HG02798 (cell line): ENCODE measurements around the gene LTBP1.
"Not testable (repeated sequence)": the region's sequence is repeated elsewhere in the genome, so short reads cannot be mapped to it uniquely, and the experiment has no call there.

Source experiments
- ATAC-seq: cut with Tn5 transposase; IDR thresholded peaks from one replicate; pipeline ENCODE4 v1.9.1; 2021; ENCODE audit warnings: mild to moderate bottlenecking; ENCODE audit not compliant: unreplicated experiment, poor library complexity

LTBP1 gene

DNA sequence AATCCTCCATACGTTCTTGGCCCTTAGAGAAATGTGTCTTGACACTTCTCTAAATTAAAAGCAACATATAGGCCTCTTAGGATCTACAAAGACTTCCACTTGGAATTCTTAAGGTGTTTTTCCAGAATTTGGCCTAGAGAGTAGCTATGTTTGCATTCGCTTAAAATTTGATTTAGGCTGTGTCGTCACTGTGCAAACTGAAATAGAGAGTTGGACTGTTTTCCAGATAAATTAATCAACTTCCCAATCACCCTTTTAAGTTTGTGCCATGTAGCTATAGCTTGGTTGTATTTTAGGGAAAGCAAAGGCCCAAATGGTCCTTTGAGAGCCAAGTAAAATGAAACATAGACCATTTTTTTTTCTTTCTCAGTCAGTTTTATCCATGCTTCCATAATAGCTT is 401.1 kb downstream of the LTBP1 start:
- ATAC-seq = no peak

DNA sequence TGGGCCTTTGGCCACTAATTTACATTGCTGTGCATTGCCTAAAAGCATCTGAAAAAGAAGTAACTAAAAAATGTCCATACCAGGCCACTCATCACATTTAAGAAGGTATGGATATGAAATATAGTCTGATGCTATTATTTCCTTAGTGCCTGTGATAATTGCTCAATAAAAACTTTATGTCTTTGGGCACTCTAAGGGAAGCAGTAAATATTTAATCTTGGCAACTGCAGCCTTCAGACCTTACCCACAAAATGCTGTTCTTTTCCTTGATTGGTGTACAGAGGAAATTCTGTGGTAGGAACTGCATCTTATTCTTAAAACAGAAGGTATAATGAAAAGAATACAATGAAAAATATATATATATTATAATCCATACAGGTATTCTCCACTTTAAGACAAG is 403.9 kb downstream of the LTBP1 start:
- no peak for ATAC-seq

DNA sequence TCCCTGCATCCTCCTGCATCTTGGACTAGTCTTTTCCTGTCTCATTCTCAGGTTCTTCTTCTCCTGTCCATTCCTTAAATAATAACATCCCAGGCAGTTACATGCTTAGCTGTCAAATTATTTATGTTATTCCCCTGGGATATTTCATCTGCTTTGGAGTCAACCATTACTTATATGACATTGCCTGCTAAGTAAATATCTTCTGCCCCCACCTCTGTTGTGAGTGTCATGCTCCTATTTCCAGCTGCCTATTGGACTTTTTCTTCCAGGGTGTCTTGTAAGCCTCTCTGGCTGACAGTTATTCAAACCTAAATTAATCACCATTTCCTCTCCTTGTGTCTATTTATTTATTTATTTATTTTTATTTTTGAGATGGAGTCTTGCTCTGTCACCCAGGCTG is 405.0 kb downstream of the LTBP1 start:
- ATAC-seq = no peak

DNA sequence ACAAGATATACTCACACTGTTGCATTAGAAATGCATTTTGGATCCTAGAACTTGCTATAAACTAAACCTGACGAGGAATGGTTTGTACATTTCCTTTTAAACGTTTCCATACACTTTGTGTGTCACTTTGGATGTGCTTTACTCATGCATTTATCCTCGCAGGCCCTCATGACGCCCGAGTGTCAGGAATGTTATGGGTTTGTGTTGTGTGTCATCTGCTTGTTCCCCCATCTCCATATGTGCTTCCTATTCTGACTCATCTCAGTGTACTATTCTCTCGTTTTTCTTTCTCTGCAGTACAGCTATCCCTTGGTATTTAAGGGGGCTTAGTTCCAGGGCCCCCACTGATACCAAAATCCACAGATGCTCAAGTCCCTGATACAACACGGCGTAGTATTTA is 408.2 kb downstream of the LTBP1 start:
- ATAC-seq = no peak

DNA sequence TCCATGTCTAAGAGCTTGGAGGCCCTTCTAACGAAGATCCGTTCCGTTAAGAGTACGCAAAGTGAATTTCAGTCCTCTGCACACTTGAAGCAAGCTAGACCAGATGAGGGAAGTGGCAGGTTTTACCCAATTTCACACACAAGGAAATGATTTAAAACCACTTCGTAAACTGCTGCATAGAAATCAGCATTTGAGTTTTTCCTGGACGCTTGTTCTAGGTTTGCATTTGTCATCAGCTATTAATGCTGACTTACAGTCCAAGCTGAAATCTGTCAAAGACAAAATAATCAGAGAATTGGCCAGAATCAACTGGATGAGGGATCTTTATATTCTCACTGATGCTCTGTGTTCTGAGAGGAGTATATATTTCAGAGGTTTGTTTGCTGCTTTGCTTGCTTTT is 412.1 kb downstream of the LTBP1 start:
- ATAC-seq = no peak

DNA sequence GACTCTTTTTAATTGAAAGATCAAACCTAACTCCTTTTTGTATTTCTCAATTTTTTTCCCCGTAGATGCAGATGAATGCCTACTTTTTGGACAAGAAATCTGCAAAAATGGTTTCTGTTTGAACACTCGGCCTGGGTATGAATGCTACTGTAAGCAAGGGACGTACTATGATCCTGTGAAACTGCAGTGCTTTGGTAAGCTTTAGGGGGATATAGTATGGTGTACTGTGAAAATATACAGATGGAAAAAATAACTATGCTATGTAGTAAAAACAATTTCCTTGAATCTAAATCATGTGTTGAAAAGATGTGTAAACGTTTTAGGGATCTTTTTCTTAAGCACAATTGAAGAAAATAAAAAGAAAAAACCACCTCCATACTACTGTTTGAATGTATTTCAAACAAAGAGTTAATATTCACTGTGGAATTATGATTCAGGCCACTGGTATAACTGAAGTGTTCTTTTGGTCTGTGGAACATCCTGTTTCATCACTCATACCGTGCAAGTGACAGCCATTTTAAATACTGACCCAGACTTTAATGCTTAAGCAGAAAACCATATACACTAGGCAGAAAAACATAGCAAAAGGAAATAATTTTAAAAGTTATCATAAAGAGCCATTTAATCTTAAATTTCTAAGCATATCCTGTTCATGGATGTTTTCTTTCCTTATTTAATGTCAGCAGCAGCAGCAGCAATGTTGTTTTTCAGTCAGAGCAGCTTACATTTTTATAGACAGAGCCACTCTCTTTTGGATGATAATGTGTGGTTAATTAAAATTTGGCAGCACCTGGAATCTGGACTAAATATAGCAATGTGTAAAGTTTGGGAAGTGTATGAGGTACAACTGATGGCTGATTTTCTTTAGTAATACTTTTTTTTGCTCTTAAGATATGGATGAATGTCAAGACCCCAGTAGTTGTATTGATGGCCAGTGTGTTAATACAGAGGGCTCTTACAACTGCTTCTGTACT is 416.9 kb downstream of the LTBP1 start:
- no peak for ATAC-seq

DNA sequence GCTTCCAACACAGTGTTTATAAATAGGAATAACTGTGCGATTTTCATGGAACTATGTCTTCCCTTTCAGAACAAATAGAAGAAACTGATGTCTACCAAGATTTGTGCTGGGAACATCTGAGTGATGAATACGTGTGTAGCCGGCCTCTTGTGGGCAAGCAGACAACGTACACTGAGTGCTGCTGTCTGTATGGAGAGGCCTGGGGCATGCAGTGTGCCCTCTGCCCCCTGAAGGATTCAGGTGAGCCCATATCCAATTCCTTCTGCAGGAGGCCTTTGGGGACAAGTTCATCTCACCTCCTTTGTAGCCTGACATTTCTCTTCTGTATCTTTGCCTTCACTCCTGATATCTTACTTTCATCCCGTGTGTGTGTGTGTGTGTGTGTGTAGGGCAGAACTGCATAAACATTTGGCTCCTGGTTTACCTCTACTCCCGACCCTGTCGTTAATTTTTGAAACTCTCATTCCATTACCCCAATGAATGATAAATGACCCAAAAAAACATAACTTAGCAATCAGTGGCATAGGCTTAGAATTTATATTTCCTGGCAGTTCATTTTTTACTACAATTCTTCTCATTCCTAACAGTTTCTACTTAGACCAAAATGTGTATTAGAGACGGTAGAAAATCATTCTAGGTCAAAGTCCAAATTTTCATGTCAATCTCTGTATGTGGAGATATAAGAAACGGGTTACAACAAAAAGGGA is 418.7 kb downstream of the LTBP1 start:
- ATAC-seq = no peak

DNA sequence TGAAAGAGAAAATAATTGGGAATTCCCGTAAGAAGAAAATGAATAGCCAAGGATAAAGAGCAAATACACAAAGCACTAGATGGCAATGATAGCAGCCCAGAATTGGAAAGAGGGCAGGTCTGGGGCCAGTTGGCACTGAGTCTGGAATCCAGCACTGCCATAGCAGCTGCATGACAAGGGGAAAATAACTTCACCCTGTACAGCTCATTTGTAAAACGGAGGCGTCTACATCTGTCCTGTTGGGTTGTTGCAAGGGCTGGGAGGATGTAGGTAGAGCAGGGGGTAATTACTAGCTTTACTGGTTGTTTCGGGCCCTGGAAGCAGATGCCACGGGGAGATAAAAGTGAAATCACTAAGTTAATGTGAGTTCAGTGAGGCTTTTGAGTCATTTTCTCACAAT is 419.7 kb downstream of the LTBP1 start:
- ATAC-seq = no peak

DNA sequence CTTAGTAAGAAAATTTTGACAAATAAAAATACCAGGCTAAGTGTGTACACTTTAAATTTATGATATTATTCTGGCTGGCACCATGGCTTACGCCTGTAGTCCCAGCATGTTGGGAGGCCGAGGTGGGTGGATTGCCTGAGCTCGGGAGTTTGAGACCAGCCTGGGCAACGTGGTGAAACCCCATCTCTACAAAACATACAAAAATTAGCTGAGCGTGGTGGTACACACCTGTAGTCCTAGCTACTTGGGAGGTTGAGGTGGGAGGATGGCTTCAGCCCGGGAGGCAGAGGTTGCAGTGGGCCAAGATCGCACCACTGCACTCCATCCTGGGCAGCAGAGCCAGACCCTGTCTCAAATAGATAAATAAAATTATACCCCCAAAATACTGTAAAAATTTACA is 421.8 kb downstream of the LTBP1 start:
- not testable (repeated sequence) for ATAC-seq

DNA sequence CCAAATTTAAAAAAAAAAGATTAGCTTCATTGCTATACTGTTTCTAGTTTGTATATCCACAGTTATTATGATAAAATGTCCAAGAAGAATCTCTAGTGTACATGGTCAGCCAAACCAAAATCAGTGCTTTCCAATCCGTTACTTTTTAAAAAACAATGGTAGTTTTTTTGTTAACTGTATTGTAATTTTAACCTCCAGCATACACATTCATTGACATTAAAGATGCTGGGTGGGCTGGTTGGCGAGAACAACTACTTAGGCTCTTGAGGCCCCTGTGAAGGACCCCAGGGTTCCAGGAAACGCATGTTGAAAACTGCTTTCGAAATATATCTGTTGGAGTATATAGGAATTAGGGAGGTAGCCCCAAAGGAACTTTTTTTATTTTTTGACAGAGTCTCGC is 422.4 kb downstream of the LTBP1 start:
- no peak for ATAC-seq

DNA sequence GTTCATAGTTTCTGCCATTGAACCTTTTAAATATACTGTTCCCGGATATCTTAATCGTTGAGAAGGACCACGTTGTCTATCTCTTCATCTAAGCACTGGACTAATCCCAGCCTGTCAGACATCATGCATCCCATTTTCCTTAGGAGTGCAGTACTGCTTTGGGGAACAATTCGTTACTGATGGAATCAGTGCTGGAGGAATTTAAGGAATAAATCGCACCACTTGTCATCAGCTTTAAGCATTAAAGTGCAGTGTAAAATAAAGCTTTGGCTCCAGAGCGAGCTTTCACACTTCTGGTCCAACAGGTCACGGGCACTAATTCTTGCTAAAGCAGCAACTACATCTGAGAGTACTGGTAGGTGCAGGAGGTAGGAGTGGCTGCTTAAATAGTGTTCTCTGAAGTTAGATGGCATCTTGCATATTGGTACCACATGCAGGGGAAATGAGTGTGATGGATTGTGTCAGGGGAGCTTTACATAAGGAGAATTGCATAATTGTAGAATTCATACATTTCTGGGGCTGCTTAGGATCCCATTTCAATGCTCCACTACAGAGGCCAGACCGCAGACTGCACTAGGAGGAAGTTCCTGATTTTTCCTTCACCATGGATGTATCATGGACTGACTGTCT is 424.0 kb downstream of the LTBP1 start:
- no peak for ATAC-seq

DNA sequence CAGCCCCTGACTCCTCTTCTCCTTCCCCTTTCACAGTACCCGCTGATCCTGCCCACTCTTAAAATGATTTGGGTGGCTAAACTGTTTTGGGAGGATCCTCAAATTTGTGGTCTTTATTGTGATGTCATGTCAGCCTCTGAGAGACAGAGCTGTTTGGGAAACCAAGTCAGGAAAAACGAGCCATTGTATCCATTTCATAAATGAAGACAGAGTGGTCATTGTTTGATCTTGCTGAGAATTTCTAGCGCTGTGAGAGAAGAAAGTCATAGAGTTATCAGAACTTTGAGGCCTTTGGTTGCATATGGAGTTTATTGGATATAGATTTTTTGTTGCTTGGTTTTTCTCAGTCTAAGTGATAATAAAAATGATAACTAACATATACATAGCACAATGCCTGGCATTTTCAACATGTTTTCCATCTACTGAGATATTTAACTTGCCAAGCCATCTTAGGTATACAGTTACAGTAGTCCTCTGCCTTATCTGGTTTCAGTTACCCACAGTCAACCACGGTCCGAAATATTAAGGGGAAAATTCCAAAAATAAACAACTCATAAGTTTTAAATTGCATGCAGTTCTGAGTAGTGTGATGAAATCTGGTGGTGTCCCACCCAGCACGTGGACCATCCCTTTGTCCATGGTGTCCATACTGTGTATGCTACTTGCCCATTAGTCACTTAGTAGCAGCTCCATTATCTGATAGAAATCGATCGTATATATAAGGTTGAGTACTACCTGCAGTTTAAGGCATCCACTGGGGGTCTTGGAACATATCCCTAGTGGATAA is 424.7 kb downstream of the LTBP1 start:
- no peak for ATAC-seq

DNA sequence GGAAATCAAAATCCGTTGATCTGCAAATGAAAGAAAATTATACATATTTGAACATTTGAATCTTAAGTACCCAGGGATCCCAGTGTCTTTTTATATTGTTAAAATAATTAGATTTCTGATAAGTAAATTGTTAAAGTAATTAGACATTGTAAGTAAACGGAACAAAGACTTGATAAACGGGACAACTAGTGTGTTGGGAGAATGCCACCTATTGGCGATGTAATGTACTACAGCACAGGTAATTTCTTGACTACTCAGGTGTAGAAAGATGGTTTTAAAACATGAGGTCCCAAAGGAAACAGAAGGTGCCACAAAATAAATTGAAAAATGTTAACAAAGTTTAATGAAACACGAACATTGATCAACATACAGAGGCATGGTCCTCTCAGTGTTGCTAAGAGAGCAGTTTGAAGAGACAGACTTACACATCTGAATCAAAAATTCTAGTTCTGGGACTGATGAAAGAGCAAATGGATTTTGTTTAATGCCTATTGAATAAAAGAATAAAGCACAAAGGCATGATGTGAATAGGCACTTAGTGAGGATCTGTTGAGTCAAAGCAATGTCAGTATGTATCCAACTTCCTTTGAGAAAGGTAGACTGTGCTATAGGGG is 426.3 kb downstream of the LTBP1 start:
- ATAC-seq = no peak

DNA sequence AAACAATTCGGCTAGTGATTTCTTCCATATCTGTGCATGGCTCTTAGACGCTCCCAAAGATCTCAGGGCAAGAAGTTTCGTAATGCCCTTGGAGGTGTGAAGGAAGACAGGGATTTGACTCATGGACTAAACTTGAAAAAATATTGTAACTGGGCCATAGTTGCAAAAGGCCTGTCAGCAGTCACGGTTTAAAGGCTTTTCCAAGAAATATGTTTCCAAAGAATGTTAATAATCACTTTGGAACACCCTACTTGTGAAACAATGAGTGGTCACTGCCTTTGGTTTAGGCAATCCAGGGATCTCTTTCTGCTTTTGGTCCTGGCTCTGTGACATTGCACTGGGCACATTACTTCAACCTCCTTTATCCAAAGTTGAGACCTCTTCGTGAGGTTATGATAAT is 427.2 kb downstream of the LTBP1 start:
- no peak for ATAC-seq

DNA sequence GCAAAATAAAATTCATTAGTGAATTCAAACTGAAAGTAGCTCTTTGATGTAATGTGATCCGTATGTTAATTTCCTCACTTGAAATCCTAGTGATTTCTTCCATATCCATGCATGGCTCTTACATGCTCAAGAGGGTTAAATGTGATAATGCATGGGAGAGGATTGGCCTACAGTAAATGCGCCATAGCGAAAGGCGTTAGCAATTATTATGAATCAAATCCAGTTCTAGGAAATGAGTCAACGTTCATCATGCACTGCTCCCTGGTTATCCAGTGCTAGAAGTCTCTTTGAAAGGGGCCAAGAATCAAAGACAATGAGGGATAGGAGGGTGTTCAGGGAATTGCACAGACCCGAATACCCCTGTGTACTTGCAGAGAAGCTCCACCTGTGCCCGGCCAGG is 428.3 kb downstream of the LTBP1 start:
- no peak for ATAC-seq

DNA sequence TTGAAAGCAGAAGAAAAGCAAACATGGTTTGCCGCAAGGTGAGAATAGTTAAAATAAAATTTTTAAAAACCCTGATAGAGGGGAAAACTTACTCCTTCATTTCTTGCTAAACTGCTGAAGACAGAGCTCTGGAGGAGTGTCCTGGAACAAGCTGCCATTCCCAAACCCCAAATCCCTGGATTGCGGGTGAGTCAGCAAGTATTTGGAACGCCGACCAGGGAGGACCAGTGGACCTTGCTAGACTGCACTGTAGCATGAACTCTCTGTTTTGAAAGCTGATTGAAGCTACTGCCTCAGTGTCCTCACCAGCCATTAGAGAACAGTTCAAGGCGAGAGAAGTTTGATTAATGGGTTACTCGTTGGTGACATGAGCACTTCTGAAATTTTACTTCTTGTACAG is 430.3 kb downstream of the LTBP1 start:
- ATAC-seq = no peak

DNA sequence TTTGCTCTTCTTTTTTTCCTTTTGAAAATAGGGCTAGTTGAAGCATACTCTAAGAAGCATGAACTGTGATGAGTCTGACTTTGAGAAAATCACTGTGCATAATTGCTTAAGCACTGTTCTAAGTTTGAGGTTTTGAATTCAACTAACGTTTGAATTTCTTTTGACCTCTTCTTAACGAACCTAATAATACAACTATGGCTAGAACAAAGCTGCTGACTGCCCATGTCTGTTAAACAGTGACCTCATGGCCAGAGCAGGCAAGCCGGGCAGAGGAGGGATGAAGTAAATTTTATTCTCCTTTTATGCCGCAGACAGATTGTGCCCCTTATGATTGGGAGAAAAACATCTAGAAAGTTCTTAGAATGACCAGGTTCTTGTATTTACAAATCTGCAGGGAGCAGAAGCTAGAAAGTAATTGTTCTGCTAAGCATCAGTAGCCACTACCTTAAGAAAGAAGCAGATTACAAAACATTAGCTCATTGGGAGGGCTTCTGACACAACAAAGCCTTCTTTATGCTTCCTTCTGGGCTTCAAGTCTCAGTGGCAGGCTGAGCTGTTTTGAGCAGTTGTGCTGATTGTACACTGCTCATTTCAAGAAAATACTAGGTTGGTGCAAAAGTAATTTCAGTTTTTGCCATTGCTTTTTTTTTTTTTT is 431.9 kb downstream of the LTBP1 start:
- no peak for ATAC-seq

DNA sequence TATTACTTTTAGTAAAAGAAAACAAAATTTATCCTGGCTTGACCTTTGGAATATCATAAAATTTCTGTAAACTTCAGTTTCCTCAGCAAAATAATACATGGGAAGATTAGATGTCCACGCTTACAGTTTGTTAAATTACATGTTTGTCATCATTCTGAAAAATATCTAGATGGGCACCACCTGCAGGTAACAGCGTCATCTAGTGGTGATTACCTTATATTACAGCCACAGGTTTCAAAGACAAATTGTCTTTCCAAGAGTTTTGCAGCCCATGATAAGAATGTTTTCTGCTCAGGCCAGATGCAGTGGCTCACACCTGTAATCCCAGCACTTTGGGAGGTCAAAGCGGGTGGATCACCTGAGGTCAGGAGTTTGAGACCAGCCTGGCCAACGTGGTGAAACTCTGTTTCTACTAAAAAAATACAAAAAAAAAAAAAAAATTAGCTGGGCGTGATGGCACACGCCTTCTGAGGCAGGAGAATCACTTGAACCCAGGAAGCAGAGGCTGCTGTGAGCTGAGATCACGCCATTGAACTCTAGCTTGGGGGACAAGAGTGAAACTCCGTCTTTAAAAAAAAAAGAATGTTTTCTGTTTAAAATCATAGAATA is 433.4 kb downstream of the LTBP1 start:
- ATAC-seq = no peak

DNA sequence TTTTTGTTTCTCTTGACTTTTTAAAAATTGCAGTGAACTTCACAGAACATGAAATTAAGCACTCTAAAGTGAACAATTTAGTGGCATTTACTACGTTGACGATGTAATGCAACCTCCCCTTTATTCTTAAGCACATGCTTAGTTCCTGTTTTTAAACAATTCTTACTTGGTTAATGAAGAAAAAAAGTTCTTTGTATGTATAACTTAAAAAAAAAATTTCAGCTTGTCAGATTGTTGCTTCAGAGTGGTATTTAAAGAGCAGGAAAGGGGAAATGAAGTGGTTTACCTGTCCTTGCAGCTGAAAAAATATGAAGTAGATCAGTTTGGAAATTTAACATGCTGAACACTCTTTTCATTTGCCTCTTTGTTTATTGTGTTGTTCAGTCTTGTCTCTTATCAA is 434.0 kb downstream of the LTBP1 start:
- no peak for ATAC-seq
